H9 (cell line): ENCODE measurements around the gene PERCC1. TPM values are rescaled to one million over a fixed set of nuclear protein-coding genes. Genes with fewer than 3 reads are reported as not detected.
"Not testable (repeated sequence)": the region's sequence is repeated elsewhere in the genome, so short reads cannot be mapped to it uniquely, and the experiment has no call there.

ENCODE experiments used
- DNase-seq: peaks from one replicate; pipeline ENCODE4 v3.0.0-alpha.2; 2017
- H2AFZ ChIP-seq: one replicate; pipeline ENCODE4 v1.6.1; 2013; ENCODE audit warnings: mild to moderate bottlenecking, low read length, control low read depth, moderate library complexity
- H2AK5ac ChIP-seq: 2 replicates; pipeline ENCODE4 v1.6.1; 2013; ENCODE audit warnings: low read length, control low read depth, mixed read lengths; ENCODE audit not compliant: insufficient read length
- H2BK120ac ChIP-seq: one replicate; pipeline ENCODE4 v1.6.1; 2013; ENCODE audit warnings: low read depth, mild to moderate bottlenecking, low read length, control low read depth, inconsistent platforms; ENCODE audit not compliant: poor library complexity, severe bottlenecking
- H2BK12ac ChIP-seq: 2 replicates; pipeline ENCODE4 v1.6.1; 2013; ENCODE audit warnings: low read length, control low read depth, mixed read lengths, low read depth; ENCODE audit not compliant: insufficient read length
- H2BK15ac ChIP-seq: 2 replicates; pipeline ENCODE4 v1.6.1; 2013; ENCODE audit warnings: low read depth, low read length, control low read depth
- H2BK20ac ChIP-seq: one replicate; pipeline ENCODE4 v1.6.1; 2013; ENCODE audit warnings: low read depth, mild to moderate bottlenecking, low read length, control low read depth, inconsistent platforms; ENCODE audit not compliant: poor library complexity, severe bottlenecking
- H2BK5ac ChIP-seq: 2 replicates; pipeline ENCODE4 v1.6.1; 2013; ENCODE audit warnings: low read length, control low read depth, mixed read lengths; ENCODE audit not compliant: insufficient read length
- H3K14ac ChIP-seq: 2 replicates; pipeline ENCODE4 v1.6.1; 2013; ENCODE audit warnings: low read length, control low read depth; ENCODE audit not compliant: insufficient read depth
- H3K18ac ChIP-seq: 2 replicates; pipeline ENCODE4 v1.6.1; 2013; ENCODE audit warnings: low read depth, mild to moderate bottlenecking, mixed read lengths, low read length, control low read depth; ENCODE audit not compliant: insufficient read length
- H3K23ac ChIP-seq: 2 replicates; pipeline ENCODE4 v1.6.1; 2013; ENCODE audit warnings: low read length, control low read depth, mixed read lengths, low read depth; ENCODE audit not compliant: insufficient read length
- H3K23me2 ChIP-seq: 2 replicates; pipeline ENCODE4 v1.6.1; 2013; ENCODE audit warnings: low read depth, mild to moderate bottlenecking, mixed read lengths, low read length, control low read depth; ENCODE audit not compliant: insufficient read length, poor library complexity, severe bottlenecking
- H3K27ac ChIP-seq: 2 replicates; pipeline ENCODE4 v1.5.1; 2013; ENCODE audit warnings: low read length, control low read depth, mixed read lengths, low read depth; ENCODE audit not compliant: insufficient read length
- H3K27me3 ChIP-seq: 2 replicates; pipeline ENCODE4 v1.6.1; 2013; ENCODE audit warnings: low read length, control low read depth, inconsistent platforms; ENCODE audit not compliant: insufficient read depth
- H3K4ac ChIP-seq: 2 replicates; pipeline ENCODE4 v1.6.1; 2013; ENCODE audit warnings: low read depth, mild to moderate bottlenecking, control low read depth, inconsistent platforms, low read length, moderate library complexity
- H3K4me1 ChIP-seq: 2 replicates; pipeline ENCODE4 v1.6.1; 2013; ENCODE audit warnings: low read length, control low read depth, inconsistent platforms; ENCODE audit not compliant: insufficient read depth
- H3K4me2 ChIP-seq: 2 replicates; pipeline ENCODE4 v1.6.1; 2013; ENCODE audit warnings: low read length, control low read depth, mixed read lengths; ENCODE audit not compliant: insufficient read length, insufficient read depth
- H3K56ac ChIP-seq: 2 replicates; pipeline ENCODE4 v1.6.1; 2013; ENCODE audit warnings: low read depth, mild to moderate bottlenecking, mixed read lengths, low read length, control low read depth; ENCODE audit not compliant: insufficient read length
- H3K79me1 ChIP-seq: 2 replicates; pipeline ENCODE4 v1.6.1; 2013; ENCODE audit warnings: low read depth, mild to moderate bottlenecking, moderate library complexity, low read length, control low read depth, inconsistent platforms; ENCODE audit not compliant: insufficient read depth, poor library complexity, severe bottlenecking
- H3K79me2 ChIP-seq: 2 replicates; pipeline ENCODE4 v1.6.1; 2013; ENCODE audit warnings: low read length, control low read depth, inconsistent platforms; ENCODE audit not compliant: insufficient read depth
- H3K9ac ChIP-seq: 2 replicates; pipeline ENCODE4 v1.6.1; 2013; ENCODE audit warnings: low read length, control low read depth, mixed read lengths; ENCODE audit not compliant: insufficient read length; ENCODE audit errors: extremely low read depth
- H3K9me3 ChIP-seq: one replicate; pipeline ENCODE4 v1.6.1; 2013; ENCODE audit warnings: low read depth, low read length, inconsistent platforms; ENCODE audit not compliant: control insufficient read depth
- H3T11ph ChIP-seq: one replicate; pipeline ENCODE4 v1.6.1; 2013; ENCODE audit warnings: mild to moderate bottlenecking, low read length, control low read depth, inconsistent platforms
- H4K20me1 ChIP-seq: one replicate; pipeline ENCODE4 v1.6.1; 2013; ENCODE audit not compliant: control insufficient read depth, insufficient read length, insufficient read depth
- H4K5ac ChIP-seq: 2 replicates; pipeline ENCODE4 v1.6.1; 2013; ENCODE audit warnings: low read depth, mild to moderate bottlenecking, mixed read lengths, low read length, control low read depth; ENCODE audit not compliant: insufficient read length
- H4K8ac ChIP-seq: replicated peaks from 2 replicates; pipeline ENCODE4 v1.6.1; 2013; ENCODE audit warnings: low read length, control low read depth, mixed read lengths, low read depth; ENCODE audit not compliant: insufficient read length
- H4K91ac ChIP-seq: 2 replicates; pipeline ENCODE4 v1.6.1; 2013; ENCODE audit warnings: low read depth, mild to moderate bottlenecking, moderate library complexity, mixed read lengths, low read length, control low read depth; ENCODE audit not compliant: insufficient read length
- H3K27ac Mint-ChIP-seq, 3 experiments: 2 replicates in 2 of 3; 3 replicates in 1 of 3; pipeline ENCODE4 v1.8.0; 2020 to 2021; ENCODE audit warnings: mixed read lengths in 3 of 3, mild to moderate bottlenecking in 1 of 3, moderate library complexity in 1 of 3
- H3K27me3 Mint-ChIP-seq: 2 replicates; pipeline ENCODE4 v1.8.0; 2021; ENCODE audit warnings: low read depth, mild to moderate bottlenecking, moderate library complexity, mixed read lengths
- H3K36me3 Mint-ChIP-seq, 3 experiments: 2 replicates in 2 of 3; 3 replicates in 1 of 3; pipeline ENCODE4 v1.8.0; 2020 to 2021; ENCODE audit warnings: low read depth in 3 of 3, mixed read lengths in 3 of 3; ENCODE audit not compliant: insufficient read depth in 1 of 3
- H3K4me1 Mint-ChIP-seq, 2 experiments: 2 replicates each; pipeline ENCODE4 v1.8.0; 2020; ENCODE audit warnings: mixed read lengths in 2 of 2
- H3K4me3 Mint-ChIP-seq, 2 experiments: 2 replicates in 1 of 2; 3 replicates in 1 of 2; pipeline ENCODE4 v1.8.0; 2020 to 2021; ENCODE audit warnings: mild to moderate bottlenecking in 2 of 2, mixed read lengths in 2 of 2, moderate library complexity in 1 of 2
- H3K9me3 Mint-ChIP-seq, 2 experiments: 2 replicates in 1 of 2; 3 replicates in 1 of 2; pipeline ENCODE4 v1.8.0; 2020; ENCODE audit warnings: mild to moderate bottlenecking in 2 of 2, mixed read lengths in 2 of 2, moderate library complexity in 1 of 2
- CTCF ChIP-seq: fragments of 200-600 bp; sonication (generic); conservative IDR thresholded peaks from 3 replicates; pipeline ENCODE4 v1.8.0; 2021; ENCODE audit warnings: antibody characterized with exemption, mild to moderate bottlenecking
- WGBS: extraction: QIAGEN DNeasy Blood & Tissue Kit; methylation state at CpG from one replicate; pipeline ENCODE4 v1.1.7; 2013; ENCODE audit warnings: missing lambda C conversion rate, low lambda C conversion rate, mixed read lengths; ENCODE audit not compliant: insufficient read length; ENCODE audit errors: extremely low coverage; 5-methylcytosine and 5-hydroxymethylcytosine counted together
- total RNA-seq: library from RNA; stranded (reverse); gene quantifications from 2 replicates; pipeline ENCODE4 v1.2.1, GENCODE V29; 2021

The PERCC1 gene
- total RNA-seq, 1 experiment from 2014 or later, result not detected

GRCh38 chr16:1439058-1439698 is 8.3 kb downstream of the PERCC1 start:
- Histone ChIP-seq H3K9ac (no peak overlapping the region), H3K27ac (no peak overlapping the region), H3K79me1 (no peaks in the 10 kb centered on the region), H3K4me2 (no peak overlapping the region), H2BK15ac (no peak overlapping the region), H2AFZ (no peak overlapping the region), H4K5ac (no peak overlapping the region), H3K27me3 (no peaks in the 10 kb centered on the region), H3K23ac (no peak overlapping the region), H3K18ac (no peak overlapping the region), H4K91ac (no peak overlapping the region), H3K4me1 (no peaks in the 10 kb centered on the region), H2BK12ac (no peak overlapping the region), H2AK5ac (no peak overlapping the region), H4K8ac (no peak overlapping the region), H2BK120ac (no peak overlapping the region), H2BK5ac (no peak overlapping the region), H3K9me3 (no peaks in the 10 kb centered on the region), H3K23me2 (no peaks in the 10 kb centered on the region), H3K56ac (no peak overlapping the region), H3T11ph (no peak overlapping the region), H4K20me1 (no peaks in the 10 kb centered on the region), H3K79me2 (no peaks in the 10 kb centered on the region), H2BK20ac (no peak overlapping the region), H3K4ac (no peak overlapping the region), H3K14ac (peak overlapping the region; percentile 37; the same call in 1 of the 2 replicates)
- no peaks in the 10 kb centered on the region for H3K36me3 Mint-ChIP-seq
- DNase-seq, result no peak
- WGBS, result no CpG with 5 or more reads among the region's 27 CpGs
- no peak overlapping the region; a peak in 1 of 7 replicates for H3K27ac Mint-ChIP-seq
- TF ChIP-seq CTCF, result no peak
- no peaks in the 10 kb centered on the region for H3K9me3 Mint-ChIP-seq
- no peaks in the 10 kb centered on the region for H3K27me3 Mint-ChIP-seq
- H3K4me3 Mint-ChIP-seq, result no peak overlapping the region
- no peaks in the 10 kb centered on the region; a peak in 1 of 4 replicates for H3K4me1 Mint-ChIP-seq

GRCh38 chr16:1439699-1440074 is 8.8 kb downstream of the PERCC1 start:
- not testable (repeated sequence) for H4K8ac ChIP-seq, H3K9me3 ChIP-seq, H2AK5ac ChIP-seq, H2BK20ac ChIP-seq, H3K56ac ChIP-seq, H2BK15ac ChIP-seq, H3K23me2 ChIP-seq, H2BK120ac ChIP-seq, H4K91ac ChIP-seq, H3K18ac ChIP-seq, H2BK12ac ChIP-seq, H3K79me1 ChIP-seq, H2AFZ ChIP-seq, H3K23ac ChIP-seq, H3K4ac ChIP-seq, H3K4me1 ChIP-seq, H4K20me1 ChIP-seq, H3K27ac ChIP-seq, H3K27ac Mint-ChIP-seq, DNase-seq, H3K27me3 Mint-ChIP-seq, H3K4me2 ChIP-seq, H3K27me3 ChIP-seq, H4K5ac ChIP-seq, H3K79me2 ChIP-seq, H3K4me3 Mint-ChIP-seq, H3T11ph ChIP-seq, H3K9me3 Mint-ChIP-seq, H3K9ac ChIP-seq, H3K4me1 Mint-ChIP-seq, H2BK5ac ChIP-seq, H3K14ac ChIP-seq, H3K36me3 Mint-ChIP-seq
- WGBS, result no CpG with 5 or more reads among the region's 4 CpGs
